K562 (cell line): Measurements from ENCODE around the gene UBE2M. TPM values are rescaled to one million over a fixed set of nuclear protein-coding genes. Genes with fewer than 3 reads are reported as not detected.

Experiments used
- EP400 ChIP-seq: fragments of 450-650 bp; IDR thresholded peaks from 2 replicates; pipeline ENCODE4 v1.6.1; 2017; ENCODE audit warnings: antibody characterized with exemption, mild to moderate bottlenecking, moderate library complexity
- GABPB2 ChIP-seq: fragments of 250-450 bp; sonication (Bioruptor Pico); conservative IDR thresholded peaks from 2 replicates; pipeline ENCODE4 v1.5.1; 2021; ENCODE audit warnings: mild to moderate bottlenecking
- HNRNPL ChIP-seq: fragments of 200-400 bp; formaldehyde crosslinking; IDR thresholded peaks from 2 replicates; pipeline ENCODE4 v1.6.1; 2017; ENCODE audit warnings: low read depth, mild to moderate bottlenecking, low read length
- JUNB ChIP-seq: fragments of 450-650 bp; formaldehyde crosslinking; conservative IDR thresholded peaks from 2 replicates; pipeline ENCODE4 v1.4.0; 2020; ENCODE audit warnings: mild to moderate bottlenecking
- MAFF ChIP-seq: IDR thresholded peaks from 2 replicates; pipeline ENCODE4 v1.6.1; 2012; ENCODE audit warnings: low read length, improper control_type of control experiment
- NR2C2 ChIP-seq, 2 experiments: fragments of 200-800 bp in 1 of 2; sonication (Bioruptor generic) in 1 of 2; sonication (generic) in 1 of 2; formaldehyde crosslinking in 1 of 2; IDR thresholded peaks; 2 replicates each; pipeline versions ENCODE4 v1.6.1 to v1.8.0; 2016 to 2022; ENCODE audit warnings: mild to moderate bottlenecking in 1 of 2, missing compliant biosample characterization in 1 of 2, missing genetic modification characterization in 1 of 2, missing genetic modification reagents in 1 of 2
- NR4A1 ChIP-seq, 2 experiments: fragments of 250-450 bp in 1 of 2; fragments of 450-650 bp in 1 of 2; sonication (Bioruptor Pico) in 1 of 2; IDR thresholded peaks; 2 replicates each; pipeline versions ENCODE4 v1.4.0 to v1.6.1; 2016 to 2020; ENCODE audit warnings: mild to moderate bottlenecking in 2 of 2, missing compliant biosample characterization in 1 of 2, missing genetic modification characterization in 1 of 2, moderate library complexity in 1 of 2
- PRPF4 ChIP-seq: fragments of 200-400 bp; formaldehyde crosslinking; IDR thresholded peaks from one replicate; pipeline ENCODE4 v1.6.1; 2017; ENCODE audit warnings: low read length, low read depth, mild to moderate bottlenecking; ENCODE audit not compliant: insufficient read depth, poor library complexity, severe bottlenecking
- RAD21 ChIP-seq, 2 experiments: fragments of 250-450 bp in 1 of 2; fragments of 450-650 bp in 1 of 2; sonication (Bioruptor Pico) in 1 of 2; formaldehyde crosslinking in 1 of 2; IDR thresholded peaks in 1 of 2; conservative IDR thresholded peaks in 1 of 2; 2 replicates each; pipeline versions ENCODE4 v1.4.0 to v1.8.0; 2020 to 2022; ENCODE audit warnings: mild to moderate bottlenecking in 2 of 2, moderate library complexity in 1 of 2
- SRSF3 ChIP-seq: fragments of 200-400 bp; formaldehyde crosslinking; IDR thresholded peaks from 2 replicates; pipeline ENCODE4 v1.6.1; 2016; ENCODE audit warnings: mild to moderate bottlenecking, low read length, moderate library complexity; ENCODE audit not compliant: insufficient read depth
- ZKSCAN1 ChIP-seq: fragments of 150-350 bp; IDR thresholded peaks from 2 replicates; pipeline ENCODE4 v1.6.1; 2016; ENCODE audit warnings: low read depth, low read length
- ZNF134 ChIP-seq: fragments of 250-450 bp; sonication (Bioruptor Pico); conservative IDR thresholded peaks from 2 replicates; pipeline ENCODE4 v1.4.0; 2020
- ZNF140 ChIP-seq: fragments of 250-450 bp; sonication (Bioruptor Pico); IDR thresholded peaks from 2 replicates; pipeline ENCODE4 v1.8.0; 2021; ENCODE audit warnings: moderate library complexity, mild to moderate bottlenecking, inconsistent platforms
- ZNF165 ChIP-seq: fragments of 250-450 bp; sonication (Bioruptor Pico); IDR thresholded peaks from 2 replicates; pipeline ENCODE4 v1.4.0; 2020; ENCODE audit warnings: borderline replicate concordance
- ZNF232 ChIP-seq: sonication (generic); formaldehyde crosslinking; IDR thresholded peaks from 2 replicates; pipeline ENCODE4 v1.8.0; 2022; ENCODE audit warnings: mild to moderate bottlenecking, missing genetic modification reagents
- polyA plus RNA-seq, 8 experiments: library from polyadenylated mRNA; depleted of rRNA in 4 of 8; stranded (reverse) in 5 of 8; unstranded in 3 of 8; fragments of >200 nt; fragmentation: Nextera tagmentation in 2 of 8; fragmentation: Illumina TruSeq in 1 of 8; extraction: Ambion mirVana in 2 of 8; extraction: Trizol in 1 of 8; gene quantifications; 2 replicates each; pipeline versions ENCODE4 v1.2.1 to v1.2.3, GENCODE V29; 2011 to 2014; ENCODE audit warnings: inconsistent platforms in 1 of 8, missing spikeins in 1 of 8
- total RNA-seq, 7 experiments: library from RNA; depleted of rRNA in 6 of 7; stranded (reverse); fragments of >200 nt in 6 of 7; fragmentation: Illumina TruSeq in 2 of 7; extraction: Trizol in 2 of 7; gene quantifications; 2 replicates each; pipeline versions ENCODE4 v1.2.1 to v1.2.3, GENCODE V29; 2011 to 2021; ENCODE audit warnings: low replicate concordance in 1 of 7
- TF ChIP-seq, protein P1 (sequence below): sonication (generic); formaldehyde crosslinking; IDR thresholded peaks from 2 replicates; pipeline ENCODE4 v1.8.1; 2023; ENCODE audit warnings: mild to moderate bottlenecking, missing genetic modification reagents
- TF ChIP-seq, protein P2 (sequence below), 2 experiments: IDR thresholded peaks; 2 replicates each; pipeline ENCODE4 v1.6.1; 2012; ENCODE audit warnings: improper control_type of control experiment in 2 of 2, low read depth in 2 of 2, low read length in 2 of 2, borderline replicate concordance in 1 of 2
- TF ChIP-seq, protein P3 (sequence below): sonication (generic); formaldehyde crosslinking; IDR thresholded peaks from 2 replicates; pipeline ENCODE4 v1.8.0; 2022; ENCODE audit warnings: missing genetic modification reagents, mild to moderate bottlenecking, moderate library complexity, borderline replicate concordance

Gene UBE2M
- total and polyA plus RNA-seq, 9 of the 15 experiments (the other 6 are each of a cell fraction or from before 2014, with no cell fraction given), result 0.92 to 163 (median 85.7) TPM

DNA sequence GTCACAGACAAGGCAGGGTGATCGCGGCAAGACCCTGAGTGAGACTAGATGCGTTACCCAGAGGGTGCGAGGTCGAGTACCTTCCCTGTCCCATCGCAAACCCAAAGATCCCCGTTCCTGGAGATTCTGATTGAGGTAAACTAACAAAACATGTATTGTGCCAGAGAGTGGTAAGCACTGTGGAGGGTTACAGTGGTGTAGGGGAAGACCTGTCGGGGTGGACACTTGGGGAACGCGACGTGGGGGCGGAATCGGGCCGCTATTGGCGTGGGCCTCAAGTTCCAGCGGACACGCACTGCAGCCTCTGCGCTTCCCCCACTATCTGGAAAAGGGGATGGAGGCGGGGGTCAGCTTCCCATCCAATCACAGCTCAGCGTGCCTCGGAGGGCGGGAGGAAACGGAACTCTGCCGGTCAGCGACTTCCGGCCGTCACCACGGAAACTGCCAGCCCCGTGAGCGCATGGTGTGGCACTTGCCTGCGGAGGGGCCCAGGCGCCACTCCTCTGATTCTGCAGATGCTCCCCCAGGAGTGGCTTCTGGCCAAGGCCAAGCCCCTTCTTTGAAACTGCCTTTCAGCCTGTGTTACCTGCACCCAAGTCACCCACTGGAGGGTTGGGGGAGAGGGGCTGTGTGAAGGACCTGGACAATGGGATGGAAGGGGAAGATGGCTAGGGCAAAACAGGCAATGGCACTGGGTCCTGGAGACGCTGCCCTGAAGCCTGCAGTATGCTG, 1.0 kb upstream of the UBE2M start (continued):
- TF ChIP-seq ZNF232 (CRISPR knock-in tag) (peak; percentile 76; the same call in 1 of the 2 replicates), ZNF140 (CRISPR knock-in tag) (no peak), EP400 (peak; percentile 95), HNRNPL (no peak), ZNF165 (CRISPR knock-in tag) (no peak), NR4A1 (CRISPR knock-in tag; IDR thresholded peaks at IDR 0.05) (no peak), NR4A1 (tag; IDR thresholded peaks at IDR 0.05) (peak; percentile 81; the same call in 1 of the 2 replicates), NR2C2 (CRISPR knock-in tag; IDR thresholded peaks at IDR 0.05) (peak; percentile 69), NR2C2 (tag; IDR thresholded peaks at IDR 0.05) (peak; percentile 88), MAFF (no peak), GABPB2 (CRISPR knock-in tag) (no peak; the same call in 1 of the 2 replicates), ZKSCAN1 (no peak), ZNF134 (CRISPR knock-in tag) (no peak), PRPF4 (no peak), RAD21 (CRISPR knock-in tag; conservative IDR thresholded peaks at IDR 0.05 in 1 of 2, IDR thresholded peaks at IDR 0.05 in 1 of 2) (no peak), SRSF3 (no peak), JUNB (no peak)
- TF ChIP-seq, protein P1, sequence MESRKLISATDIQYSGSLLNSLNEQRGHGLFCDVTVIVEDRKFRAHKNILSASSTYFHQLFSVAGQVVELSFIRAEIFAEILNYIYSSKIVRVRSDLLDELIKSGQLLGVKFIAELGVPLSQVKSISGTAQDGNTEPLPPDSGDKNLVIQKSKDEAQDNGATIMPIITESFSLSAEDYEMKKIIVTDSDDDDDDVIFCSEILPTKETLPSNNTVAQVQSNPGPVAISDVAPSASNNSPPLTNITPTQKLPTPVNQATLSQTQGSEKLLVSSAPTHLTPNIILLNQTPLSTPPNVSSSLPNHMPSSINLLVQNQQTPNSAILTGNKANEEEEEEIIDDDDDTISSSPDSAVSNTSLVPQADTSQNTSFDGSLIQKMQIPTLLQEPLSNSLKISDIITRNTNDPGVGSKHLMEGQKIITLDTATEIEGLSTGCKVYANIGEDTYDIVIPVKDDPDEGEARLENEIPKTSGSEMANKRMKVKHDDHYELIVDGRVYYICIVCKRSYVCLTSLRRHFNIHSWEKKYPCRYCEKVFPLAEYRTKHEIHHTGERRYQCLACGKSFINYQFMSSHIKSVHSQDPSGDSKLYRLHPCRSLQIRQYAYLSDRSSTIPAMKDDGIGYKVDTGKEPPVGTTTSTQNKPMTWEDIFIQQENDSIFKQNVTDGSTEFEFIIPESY (CRISPR knock-in tag), result peak; percentile 66
- TF ChIP-seq, protein P2, sequence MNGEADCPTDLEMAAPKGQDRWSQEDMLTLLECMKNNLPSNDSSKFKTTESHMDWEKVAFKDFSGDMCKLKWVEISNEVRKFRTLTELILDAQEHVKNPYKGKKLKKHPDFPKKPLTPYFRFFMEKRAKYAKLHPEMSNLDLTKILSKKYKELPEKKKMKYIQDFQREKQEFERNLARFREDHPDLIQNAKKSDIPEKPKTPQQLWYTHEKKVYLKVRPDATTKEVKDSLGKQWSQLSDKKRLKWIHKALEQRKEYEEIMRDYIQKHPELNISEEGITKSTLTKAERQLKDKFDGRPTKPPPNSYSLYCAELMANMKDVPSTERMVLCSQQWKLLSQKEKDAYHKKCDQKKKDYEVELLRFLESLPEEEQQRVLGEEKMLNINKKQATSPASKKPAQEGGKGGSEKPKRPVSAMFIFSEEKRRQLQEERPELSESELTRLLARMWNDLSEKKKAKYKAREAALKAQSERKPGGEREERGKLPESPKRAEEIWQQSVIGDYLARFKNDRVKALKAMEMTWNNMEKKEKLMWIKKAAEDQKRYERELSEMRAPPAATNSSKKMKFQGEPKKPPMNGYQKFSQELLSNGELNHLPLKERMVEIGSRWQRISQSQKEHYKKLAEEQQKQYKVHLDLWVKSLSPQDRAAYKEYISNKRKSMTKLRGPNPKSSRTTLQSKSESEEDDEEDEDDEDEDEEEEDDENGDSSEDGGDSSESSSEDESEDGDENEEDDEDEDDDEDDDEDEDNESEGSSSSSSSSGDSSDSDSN (IDR thresholded peaks at IDR 0.05; ENCODE audit: borderline replicate concordance in 1 of 2, low read depth in 2 of 2, low read length in 2 of 2), result no peak
- TF ChIP-seq, protein P3, sequence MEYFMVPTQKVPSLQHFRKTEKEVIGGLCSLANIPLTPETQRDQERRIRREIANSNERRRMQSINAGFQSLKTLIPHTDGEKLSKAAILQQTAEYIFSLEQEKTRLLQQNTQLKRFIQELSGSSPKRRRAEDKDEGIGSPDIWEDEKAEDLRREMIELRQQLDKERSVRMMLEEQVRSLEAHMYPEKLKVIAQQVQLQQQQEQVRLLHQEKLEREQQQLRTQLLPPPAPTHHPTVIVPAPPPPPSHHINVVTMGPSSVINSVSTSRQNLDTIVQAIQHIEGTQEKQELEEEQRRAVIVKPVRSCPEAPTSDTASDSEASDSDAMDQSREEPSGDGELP, result peak; percentile 48; the same call in 1 of the 2 replicates
